Loucy (cell line): ENCODE data around the gene CCBE1.

Source experiments
- H2AFZ ChIP-seq: fragments of 200-600 bp; sonication (generic); 2 replicates; pipeline ENCODE4 v1.6.0; 2016; ENCODE audit warnings: antibody characterized with exemption, mild to moderate bottlenecking, low read length, moderate library complexity
- H3F3A ChIP-seq: fragments of 200-600 bp; 2 replicates; pipeline ENCODE4 v1.6.0; 2016; ENCODE audit warnings: antibody characterized with exemption, low read depth, mild to moderate bottlenecking
- H3K27me3 ChIP-seq: fragments of 200-600 bp; sonication (generic); 2 replicates; pipeline ENCODE4 v1.6.1; 2014; ENCODE audit warnings: low read length, mild to moderate bottlenecking; ENCODE audit not compliant: insufficient read depth, poor library complexity, severe bottlenecking
- H3K36me3 ChIP-seq: fragments of 200-600 bp; sonication (generic); 2 replicates; pipeline ENCODE4 v1.6.1; 2016; ENCODE audit warnings: low read length; ENCODE audit not compliant: insufficient read depth
- H3K4me1 ChIP-seq: fragments of 200-600 bp; sonication (generic); 2 replicates; pipeline ENCODE4 v1.5.1; 2014; ENCODE audit warnings: low read length, mild to moderate bottlenecking; ENCODE audit not compliant: insufficient read depth, poor library complexity, severe bottlenecking
- H3K4me2 ChIP-seq: fragments of 200-600 bp; sonication (generic); 2 replicates; pipeline ENCODE4 v1.6.0; 2014; ENCODE audit warnings: antibody characterized with exemption, low read length, low read depth, mild to moderate bottlenecking; ENCODE audit not compliant: poor library complexity, severe bottlenecking
- H3K4me3 ChIP-seq: fragments of 200-600 bp; sonication (generic); 2 replicates; pipeline ENCODE4 v1.5.1; 2014; ENCODE audit warnings: low read length, mild to moderate bottlenecking, mixed read lengths; ENCODE audit not compliant: poor library complexity, severe bottlenecking
- H3K79me2 ChIP-seq: fragments of 200-600 bp; sonication (generic); 2 replicates; pipeline ENCODE4 v1.6.1; 2014; ENCODE audit warnings: low read length; ENCODE audit not compliant: insufficient read depth
- H3K9ac ChIP-seq: fragments of 200-600 bp; sonication (generic); 2 replicates; pipeline ENCODE4 v1.6.0; 2014; ENCODE audit warnings: mild to moderate bottlenecking, low read depth, low read length, moderate library complexity; ENCODE audit not compliant: poor library complexity, severe bottlenecking
- H3K9me2 ChIP-seq: fragments of 200-600 bp; sonication (generic); replicated peaks from 2 replicates; pipeline ENCODE4 v1.6.1; 2016; ENCODE audit warnings: low read depth, low read length, mixed read lengths
- H3K9me3 ChIP-seq: fragments of 200-600 bp; sonication (generic); 2 replicates; pipeline ENCODE4 v1.6.1; 2014; ENCODE audit warnings: mild to moderate bottlenecking, antibody characterized with exemption, low read length, low read depth; ENCODE audit not compliant: insufficient read depth
- H4K20me1 ChIP-seq: fragments of 200-600 bp; sonication (generic); 2 replicates; pipeline ENCODE4 v1.6.0; 2014; ENCODE audit warnings: antibody characterized with exemption, low read length, mild to moderate bottlenecking; ENCODE audit not compliant: insufficient read depth, poor library complexity, severe bottlenecking
- EZH2phosphoT487 ChIP-seq: fragments of 200-600 bp; IDR thresholded peaks from 2 replicates; pipeline ENCODE4 v1.6.1; 2018; ENCODE audit warnings: antibody characterized with exemption, mild to moderate bottlenecking, moderate library complexity, borderline replicate concordance
- TF ChIP-seq, protein P1 (sequence below): fragments of 200-600 bp; sonication (generic); conservative IDR thresholded peaks from 2 replicates; pipeline ENCODE4 v1.5.1; 2014; ENCODE audit warnings: mild to moderate bottlenecking, antibody characterized with exemption, low read length

Gene CCBE1

DNA sequence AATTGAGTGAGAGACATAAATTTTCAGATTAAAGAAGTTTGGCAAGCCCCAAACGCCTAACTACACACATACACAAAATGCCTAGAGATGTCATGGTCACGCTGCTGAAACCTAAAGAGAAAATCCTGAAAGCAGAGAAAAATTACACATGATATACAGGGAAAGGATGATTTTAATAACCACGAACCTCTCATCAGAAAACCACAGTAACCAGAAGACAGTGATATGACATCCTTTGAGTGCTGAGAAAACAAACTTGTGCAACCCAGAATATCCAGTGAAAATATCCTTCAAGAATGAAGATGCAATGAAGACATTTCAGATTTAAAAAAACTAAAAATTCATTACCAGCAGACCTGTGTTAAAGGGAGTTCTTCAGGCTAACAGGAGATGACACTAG lies 215.8 kb downstream of the CCBE1 start:
- Histone ChIP-seq H3K36me3 (no peaks in the 10 kb centered on the region), H3K79me2 (no peaks in the 10 kb centered on the region), H3K4me1 (no peaks in the 10 kb centered on the region), H4K20me1 (no peaks in the 10 kb centered on the region), H3K9me3 (no peaks in the 10 kb centered on the region), H3K4me3 (no peak overlapping the region), H3K9me2 (no peaks in the 10 kb centered on the region), H3K4me2 (no peak overlapping the region), H2AFZ (no peak overlapping the region), H3F3A (no peaks in the 10 kb centered on the region), H3K27me3 (no peaks in the 10 kb centered on the region), H3K9ac (no peak overlapping the region)
- TF ChIP-seq, protein P1, sequence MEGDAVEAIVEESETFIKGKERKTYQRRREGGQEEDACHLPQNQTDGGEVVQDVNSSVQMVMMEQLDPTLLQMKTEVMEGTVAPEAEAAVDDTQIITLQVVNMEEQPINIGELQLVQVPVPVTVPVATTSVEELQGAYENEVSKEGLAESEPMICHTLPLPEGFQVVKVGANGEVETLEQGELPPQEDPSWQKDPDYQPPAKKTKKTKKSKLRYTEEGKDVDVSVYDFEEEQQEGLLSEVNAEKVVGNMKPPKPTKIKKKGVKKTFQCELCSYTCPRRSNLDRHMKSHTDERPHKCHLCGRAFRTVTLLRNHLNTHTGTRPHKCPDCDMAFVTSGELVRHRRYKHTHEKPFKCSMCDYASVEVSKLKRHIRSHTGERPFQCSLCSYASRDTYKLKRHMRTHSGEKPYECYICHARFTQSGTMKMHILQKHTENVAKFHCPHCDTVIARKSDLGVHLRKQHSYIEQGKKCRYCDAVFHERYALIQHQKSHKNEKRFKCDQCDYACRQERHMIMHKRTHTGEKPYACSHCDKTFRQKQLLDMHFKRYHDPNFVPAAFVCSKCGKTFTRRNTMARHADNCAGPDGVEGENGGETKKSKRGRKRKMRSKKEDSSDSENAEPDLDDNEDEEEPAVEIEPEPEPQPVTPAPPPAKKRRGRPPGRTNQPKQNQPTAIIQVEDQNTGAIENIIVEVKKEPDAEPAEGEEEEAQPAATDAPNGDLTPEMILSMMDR, result no peak
- TF ChIP-seq EZH2phosphoT487, result no peak

GRCh38 chr18:59479776-59480175 lies 217.4 kb downstream of the CCBE1 start:
- H3K27me3 ChIP-seq, result no peaks in the 10 kb centered on the region
- no peaks in the 10 kb centered on the region for H3K79me2 ChIP-seq
- no peaks in the 10 kb centered on the region for H3K4me1 ChIP-seq
- H3K4me2 ChIP-seq, result no peak overlapping the region
- no peaks in the 10 kb centered on the region for H3K9me2 ChIP-seq
- no peaks in the 10 kb centered on the region for H4K20me1 ChIP-seq
- H3K9ac ChIP-seq, result no peak overlapping the region
- no peaks in the 10 kb centered on the region for H3K9me3 ChIP-seq
- H3K36me3 ChIP-seq, result no peaks in the 10 kb centered on the region
- no peak for TF ChIP-seq EZH2phosphoT487
- TF ChIP-seq, protein P1, result no peak
- no peaks in the 10 kb centered on the region for H3F3A ChIP-seq
- H3K4me3 ChIP-seq, result no peak overlapping the region
- no peak overlapping the region for H2AFZ ChIP-seq

- TF ChIP-seq, protein P1, result no peak
- TF ChIP-seq EZH2phosphoT487, result no peak
- Histone ChIP-seq H3K4me3 (no peak overlapping the region), H3K9me3 (no peaks in the 10 kb centered on the region), H3F3A (no peaks in the 10 kb centered on the region), H3K9me2 (no peaks in the 10 kb centered on the region), H4K20me1 (no peaks in the 10 kb centered on the region), H3K4me1 (no peaks in the 10 kb centered on the region), H3K79me2 (no peaks in the 10 kb centered on the region), H3K27me3 (no peaks in the 10 kb centered on the region), H3K9ac (no peak overlapping the region), H3K4me2 (no peak overlapping the region), H2AFZ (no peak overlapping the region), H3K36me3 (no peaks in the 10 kb centered on the region)
Measured at GRCh38 chr18:59478591-59478990, 218.6 kb downstream of the CCBE1 start.
